Spleen (tissue), 11 donors: ENCODE data around the gene ACSM3. TPM values are rescaled to one million over a fixed set of nuclear protein-coding genes. Genes with fewer than 3 reads are reported as not detected.

Source experiments
- DNase-seq: peaks from one replicate; pipeline ENCODE4 v3.0.0-alpha.2; 2020
- H3K27ac ChIP-seq, 8 donors: fragments of 200-600 bp; sonication (generic) in 7 of 8; 1 replicate in 4 of 8; 2 replicates in 4 of 8; pipeline versions ENCODE4 v1.5.0 to v1.8.0; 2016 to 2021; ENCODE audit warnings: inconsistent platforms in 4 of 8, mild to moderate bottlenecking in 4 of 8, moderate library complexity in 1 of 8
- H3K27me3 ChIP-seq, 7 donors: fragments of 200-600 bp; sonication (generic) in 6 of 7; replicated peaks in 1 of 7; 1 replicate in 4 of 7; 2 replicates in 3 of 7; pipeline versions ENCODE4 v1.5.0 to v1.8.0; 2016 to 2021; ENCODE audit warnings: inconsistent platforms in 3 of 7, mild to moderate bottlenecking in 1 of 7
- H3K36me3 ChIP-seq, 6 donors: fragments of 200-600 bp; sonication (generic) in 5 of 6; 1 replicate in 4 of 6; 2 replicates in 2 of 6; pipeline versions ENCODE4 v1.5.0 to v1.8.0; 2016 to 2021; ENCODE audit warnings: inconsistent platforms in 2 of 6
- H3K4me1 ChIP-seq, 6 donors: fragments of 200-600 bp; sonication (generic) in 5 of 6; 1 replicate in 3 of 6; 2 replicates in 3 of 6; pipeline versions ENCODE4 v1.5.0 to v1.8.0; 2016 to 2021; ENCODE audit warnings: inconsistent platforms in 3 of 6
- H3K4me3 ChIP-seq, 8 donors: fragments of 200-600 bp; sonication (generic) in 7 of 8; 1 replicate in 4 of 8; 2 replicates in 4 of 8; pipeline versions ENCODE4 v1.5.0 to v1.8.0; 2016 to 2021; ENCODE audit warnings: inconsistent platforms in 4 of 8, mild to moderate bottlenecking in 4 of 8, moderate library complexity in 2 of 8
- H3K9me3 ChIP-seq, 8 donors: fragments of 200-600 bp; sonication (generic) in 7 of 8; 1 replicate in 4 of 8; 2 replicates in 4 of 8; pipeline versions ENCODE4 v1.5.0 to v1.8.0; 2016 to 2021; ENCODE audit warnings: inconsistent platforms in 4 of 8
- POLR2A ChIP-seq, 3 donors: fragments of 450-650 bp; IDR thresholded peaks; one replicate each; pipeline ENCODE4 v1.5.1; 2017; ENCODE audit warnings: antibody characterized with exemption in 3 of 3, mild to moderate bottlenecking in 1 of 3
- POLR2AphosphoS5 ChIP-seq, 3 donors: sonication (generic); formaldehyde crosslinking; IDR thresholded peaks; one replicate each; pipeline ENCODE4 v1.5.1; 2017; ENCODE audit warnings: antibody characterized with exemption in 3 of 3
- WGBS, 5 donors: extraction: QIAGEN DNeasy Blood & Tissue Kit in 3 of 5; methylation state at CpG; one replicate each; pipeline versions ENCODE4 v1.1.5 to v1.1.7; 2013 to 2018; 5-methylcytosine and 5-hydroxymethylcytosine counted together
- intact Hi-C: fragments of 100-400 bp; cut with DNase I; formaldehyde crosslinking; loops from one replicate; pipeline ENCODE4 v1.15.0; 2023; ENCODE audit warnings: low total_unique reads
- polyA plus RNA-seq, 3 donors: library from polyadenylated mRNA; stranded (reverse); fragments of 200-250 nt; gene quantifications; one replicate each; pipeline ENCODE4 v1.2.1, GENCODE V29; 2013
- total RNA-seq, 7 donors: library from RNA; depleted of rRNA in 3 of 7; stranded (reverse); fragments of >200 nt in 3 of 7; fragmentation: NEBNext Ultra II Directional in 4 of 7; extraction: Animal tissue kit (Norgen Biotek cat#: 25700) in 4 of 7; gene quantifications; one replicate each; pipeline versions ENCODE4 v1.1.0 to v1.2.1, GENCODE V29; 2016 to 2021
- TF ChIP-seq, protein P1 (sequence below), 11 experiments: fragments of 200-600 bp in 7 of 11; fragments of 450-650 bp in 4 of 11; sonication (generic) in 4 of 11; IDR thresholded peaks in 8 of 11; conservative IDR thresholded peaks in 3 of 11; 1 replicate in 7 of 11; 2 replicates in 4 of 11; pipeline versions ENCODE4 v1.4.0 to v1.8.0; 2016 to 2021; ENCODE audit warnings: antibody characterized with exemption in 11 of 11, inconsistent platforms in 4 of 11, mild to moderate bottlenecking in 1 of 11
- donor health status: healthy with polysubstance abuse.
- donor health status: DM: no; HTN: no; CAD: no; lungs with moderate emphysema.
- donor health status: DM: no; HTN: no; CAD: no.
- donor health status: Bipolar disorder and iron deficiency.
- donor health status: healthy.
- donor health status: DM: no; HTN: no; CAD: no.
- donor health status: DM: yes; HTN: yes; CAD: no.

Gene ACSM3
- total and polyA plus RNA-seq, 10 donors: 2.6 to 9.0 (median 4.2) TPM

DNA sequence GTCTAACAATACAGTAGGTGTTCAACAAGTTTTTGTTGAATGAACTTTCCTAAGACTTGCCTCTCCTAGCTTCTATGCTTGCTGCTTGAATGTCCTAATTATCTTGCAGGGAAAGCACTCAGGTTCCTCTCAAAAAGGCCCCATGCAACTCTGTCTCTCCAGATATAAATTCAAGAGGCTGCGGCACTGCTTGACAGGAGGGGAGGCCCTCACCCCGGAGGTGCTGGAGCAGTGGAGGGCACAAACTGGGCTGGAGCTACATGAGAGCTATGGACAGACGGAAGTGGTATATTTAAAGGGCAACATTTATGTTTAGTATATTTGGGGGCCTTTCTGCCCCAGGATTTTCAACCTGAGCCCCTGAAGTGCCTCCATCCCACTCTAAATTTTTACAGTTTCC lies 36.6 kb upstream of the ACSM3 start:
- no peaks in the 10 kb centered on the region for H3K27me3 ChIP-seq
- H3K36me3 ChIP-seq: peaks cover 0 to 14% (median 0%) of the 10 kb centered on the region in 6 donors
- intact Hi-C loops: no loop called here
- no peak overlapping the region for H3K4me3 ChIP-seq
- no peaks in the 10 kb centered on the region for H3K9me3 ChIP-seq
- DNase-seq: no peak
- no peak overlapping the region for H3K27ac ChIP-seq
- 78 to 93% (median 91%) methylated on average over 3 of the region's 3 CpGs for WGBS, 5 donors
- TF ChIP-seq POLR2AphosphoS5 (IDR thresholded peaks at IDR 0.05) (no peak), POLR2A (IDR thresholded peaks at IDR 0.05) (no peak)
- TF ChIP-seq, protein P1, sequence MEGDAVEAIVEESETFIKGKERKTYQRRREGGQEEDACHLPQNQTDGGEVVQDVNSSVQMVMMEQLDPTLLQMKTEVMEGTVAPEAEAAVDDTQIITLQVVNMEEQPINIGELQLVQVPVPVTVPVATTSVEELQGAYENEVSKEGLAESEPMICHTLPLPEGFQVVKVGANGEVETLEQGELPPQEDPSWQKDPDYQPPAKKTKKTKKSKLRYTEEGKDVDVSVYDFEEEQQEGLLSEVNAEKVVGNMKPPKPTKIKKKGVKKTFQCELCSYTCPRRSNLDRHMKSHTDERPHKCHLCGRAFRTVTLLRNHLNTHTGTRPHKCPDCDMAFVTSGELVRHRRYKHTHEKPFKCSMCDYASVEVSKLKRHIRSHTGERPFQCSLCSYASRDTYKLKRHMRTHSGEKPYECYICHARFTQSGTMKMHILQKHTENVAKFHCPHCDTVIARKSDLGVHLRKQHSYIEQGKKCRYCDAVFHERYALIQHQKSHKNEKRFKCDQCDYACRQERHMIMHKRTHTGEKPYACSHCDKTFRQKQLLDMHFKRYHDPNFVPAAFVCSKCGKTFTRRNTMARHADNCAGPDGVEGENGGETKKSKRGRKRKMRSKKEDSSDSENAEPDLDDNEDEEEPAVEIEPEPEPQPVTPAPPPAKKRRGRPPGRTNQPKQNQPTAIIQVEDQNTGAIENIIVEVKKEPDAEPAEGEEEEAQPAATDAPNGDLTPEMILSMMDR (IDR thresholded peaks at IDR 0.05 in 8 of 11, conservative IDR thresholded peaks at IDR 0.05 in 3 of 11): no peak
- H3K4me1 ChIP-seq: no peaks in the 10 kb centered on the region

DNA sequence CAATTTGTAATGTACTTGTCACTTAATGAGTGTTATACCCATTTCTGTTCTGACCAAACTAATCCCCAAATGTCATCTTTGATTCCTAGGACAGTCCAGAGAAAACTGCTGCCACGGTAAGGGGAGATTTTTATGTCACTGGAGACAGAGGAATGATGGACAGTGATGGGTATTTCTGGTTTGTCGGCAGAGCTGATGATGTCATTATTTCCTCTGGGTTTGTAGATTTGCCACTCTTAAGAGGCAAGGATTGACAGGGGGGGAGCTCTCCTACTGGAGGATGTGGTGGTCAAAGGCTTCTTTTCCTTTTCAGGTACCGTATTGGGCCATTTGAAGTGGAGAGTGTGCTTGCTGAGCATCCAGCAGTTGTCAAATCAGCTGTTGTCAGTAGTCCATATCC lies 34.7 kb upstream of the ACSM3 start:
- intact Hi-C loops: no loop called here
- H3K27me3 ChIP-seq: no peaks in the 10 kb centered on the region
- 63 to 82% (median 77%) methylated on average over 3 of the region's 3 CpGs for WGBS, 5 donors

DNA sequence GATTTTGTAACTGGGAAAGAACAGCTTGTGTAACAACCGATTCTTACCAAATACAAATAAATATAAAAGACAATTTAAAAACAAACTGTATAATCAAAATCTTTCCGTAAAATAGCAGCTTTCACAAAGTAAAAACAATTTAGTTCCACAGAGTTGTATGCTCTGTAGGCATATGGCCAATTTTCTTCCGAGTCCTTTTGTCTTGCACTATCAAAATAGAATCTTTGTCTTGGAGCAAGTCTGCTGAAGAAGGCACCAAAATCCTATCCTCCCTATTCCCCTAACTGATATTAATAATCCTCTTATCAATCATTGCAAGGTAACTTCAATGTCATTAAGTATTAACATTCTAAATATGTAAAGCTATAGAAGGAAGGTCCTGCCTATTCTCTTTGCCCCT lies 29.8 kb upstream of the ACSM3 start:
- Histone ChIP-seq H3K27me3 (no peaks in the 10 kb centered on the region), H3K27ac (no peak overlapping the region), H3K4me3 (no peak overlapping the region), H3K4me1 (peaks cover 0 to 20% (median 9%) of the 10 kb centered on the region in 6 donors), H3K9me3 (no peaks in the 10 kb centered on the region), H3K36me3 (peaks cover 2 to 66% (median 52%) of the 10 kb centered on the region in 6 donors)
- DNase-seq: no peak
- TF ChIP-seq, protein P1 (IDR thresholded peaks at IDR 0.05 in 8 of 11, conservative IDR thresholded peaks at IDR 0.05 in 3 of 11): no peak
- no peak for TF ChIP-seq POLR2AphosphoS5 (IDR thresholded peaks at IDR 0.05)
- TF ChIP-seq POLR2A (IDR thresholded peaks at IDR 0.05): no peak
- WGBS, 5 donors: 81 to 91% (median 87%) methylated on average over 3 of the region's 3 CpGs
- intact Hi-C loops: no loop called here

More for the DNA sequence above, 34.7 kb upstream of the ACSM3 start:
- Histone ChIP-seq H3K27ac (no peak overlapping the region), H3K4me1 (no peaks in the 10 kb centered on the region), H3K9me3 (no peaks in the 10 kb centered on the region), H3K4me3 (no peak overlapping the region), H3K36me3 (peaks cover 0 to 17% (median 6%) of the 10 kb centered on the region in 6 donors)
- TF ChIP-seq, protein P1 (IDR thresholded peaks at IDR 0.05 in 8 of 11, conservative IDR thresholded peaks at IDR 0.05 in 3 of 11): no peak
- TF ChIP-seq POLR2AphosphoS5 (IDR thresholded peaks at IDR 0.05) (no peak), POLR2A (IDR thresholded peaks at IDR 0.05) (no peak)
- no peak for DNase-seq

DNA sequence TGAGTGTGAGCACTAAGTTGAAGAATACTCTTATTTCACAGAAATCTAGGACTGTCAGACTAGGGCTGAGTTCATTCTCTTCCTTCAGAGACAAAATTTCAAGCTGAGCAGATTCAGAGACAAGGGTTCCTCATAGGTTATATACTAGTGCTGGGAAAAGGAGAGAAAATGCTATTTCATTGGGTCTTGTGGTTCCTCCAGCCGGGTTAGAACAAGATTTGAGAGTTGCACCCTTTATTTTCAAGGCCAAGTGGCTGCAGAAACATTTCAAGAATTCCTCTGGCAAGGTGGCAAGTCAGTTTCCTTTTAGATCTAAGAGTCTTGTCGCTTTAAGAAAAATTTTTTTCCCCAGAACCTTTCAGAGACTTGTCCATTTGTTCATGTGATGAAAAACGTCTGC lies 29.0 kb upstream of the ACSM3 start:
- TF ChIP-seq POLR2A (IDR thresholded peaks at IDR 0.05) (no peak), POLR2AphosphoS5 (IDR thresholded peaks at IDR 0.05) (no peak)
- TF ChIP-seq, protein P1 (IDR thresholded peaks at IDR 0.05 in 8 of 11, conservative IDR thresholded peaks at IDR 0.05 in 3 of 11): no peak
- WGBS, 5 donors: 57 to 84% (median 71%) methylated on average over 3 of the region's 3 CpGs
- Histone ChIP-seq H3K36me3 (peaks cover 2 to 73% (median 52%) of the 10 kb centered on the region in 6 donors), H3K4me3 (no peak overlapping the region), H3K27me3 (no peaks in the 10 kb centered on the region), H3K9me3 (no peaks in the 10 kb centered on the region), H3K27ac (no peak overlapping the region), H3K4me1 (peaks cover 4 to 28% (median 16%) of the 10 kb centered on the region in 6 donors)
- intact Hi-C loops: no loop called here
- DNase-seq: no peak
